Activated CD8-positive, alpha-beta memory T cell treated with anti-CD3 and anti-CD28 coated beads for 24 hours (primary cell): Measurements from ENCODE around the gene KLF6.

Experiments used
- DNase-seq: peaks from one replicate; pipeline ENCODE4 v3.0.0-alpha.2; 2020

KLF6 gene

GRCh38 chr10:3808689-3809199 lies 23.7 kb upstream of the KLF6 start:
- DNase-seq: no peak

- DNase-seq: no peak
Measured at GRCh38 chr10:3807928-3808496, 23.0 kb upstream of the KLF6 start.

- DNase-seq: no peak
Measured at GRCh38 chr10:3807211-3807927, 22.4 kb upstream of the KLF6 start.

GRCh38 chr10:3806603-3807002 lies 21.6 kb upstream of the KLF6 start:
- no peak for DNase-seq

GRCh38 chr10:3805791-3806461 lies 20.9 kb upstream of the KLF6 start:
- peak; percentile 71 for DNase-seq

GRCh38 chr10:3805201-3805790 lies 20.3 kb upstream of the KLF6 start:
- no peak for DNase-seq

- peak; percentile 80 for DNase-seq
Measured at GRCh38 chr10:3803927-3804741, 19.1 kb upstream of the KLF6 start.

GRCh38 chr10:3803295-3803926 lies 18.4 kb upstream of the KLF6 start:
- DNase-seq: no peak

- no peak for DNase-seq
Measured at GRCh38 chr10:3802526-3803265, 17.7 kb upstream of the KLF6 start.

- DNase-seq: no peak
Measured at GRCh38 chr10:3801558-3802192, 16.7 kb upstream of the KLF6 start.

GRCh38 chr10:3800586-3800985 lies 15.6 kb upstream of the KLF6 start:
- DNase-seq: no peak

- DNase-seq: no peak
Measured at GRCh38 chr10:3797750-3798149, 12.7 kb upstream of the KLF6 start.

GRCh38 chr10:3793553-3793952 lies 8.5 kb upstream of the KLF6 start:
- no peak for DNase-seq

- DNase-seq: no peak
Measured at GRCh38 chr10:3792710-3793219, 7.8 kb upstream of the KLF6 start.

GRCh38 chr10:3791974-3792633 lies 7.1 kb upstream of the KLF6 start:
- DNase-seq: peak; percentile 35

GRCh38 chr10:3790858-3791257 lies 5.8 kb upstream of the KLF6 start:
- peak; percentile 55 for DNase-seq

GRCh38 chr10:3790272-3790671 lies 5.3 kb upstream of the KLF6 start:
- DNase-seq: no peak

- no peak for DNase-seq
Measured at GRCh38 chr10:3789621-3790020, 4.6 kb upstream of the KLF6 start.

GRCh38 chr10:3787816-3788215 lies 2.8 kb upstream of the KLF6 start:
- peak; percentile 38 for DNase-seq

GRCh38 chr10:3787016-3787400 lies 2.0 kb upstream of the KLF6 start:
- DNase-seq: peak; percentile 9
